ENCODE measurements around the gene DNAJC3. TPM values are rescaled to one million over a fixed set of nuclear protein-coding genes. Genes with fewer than 3 reads are reported as not detected.
A peak's percentile ranks its signal among the peaks of the same experiment; 100 is the strongest.

Gene DNAJC3
- total RNA-seq, 1 experiment from 2014 or later = 21.2 TPM

DNA sequence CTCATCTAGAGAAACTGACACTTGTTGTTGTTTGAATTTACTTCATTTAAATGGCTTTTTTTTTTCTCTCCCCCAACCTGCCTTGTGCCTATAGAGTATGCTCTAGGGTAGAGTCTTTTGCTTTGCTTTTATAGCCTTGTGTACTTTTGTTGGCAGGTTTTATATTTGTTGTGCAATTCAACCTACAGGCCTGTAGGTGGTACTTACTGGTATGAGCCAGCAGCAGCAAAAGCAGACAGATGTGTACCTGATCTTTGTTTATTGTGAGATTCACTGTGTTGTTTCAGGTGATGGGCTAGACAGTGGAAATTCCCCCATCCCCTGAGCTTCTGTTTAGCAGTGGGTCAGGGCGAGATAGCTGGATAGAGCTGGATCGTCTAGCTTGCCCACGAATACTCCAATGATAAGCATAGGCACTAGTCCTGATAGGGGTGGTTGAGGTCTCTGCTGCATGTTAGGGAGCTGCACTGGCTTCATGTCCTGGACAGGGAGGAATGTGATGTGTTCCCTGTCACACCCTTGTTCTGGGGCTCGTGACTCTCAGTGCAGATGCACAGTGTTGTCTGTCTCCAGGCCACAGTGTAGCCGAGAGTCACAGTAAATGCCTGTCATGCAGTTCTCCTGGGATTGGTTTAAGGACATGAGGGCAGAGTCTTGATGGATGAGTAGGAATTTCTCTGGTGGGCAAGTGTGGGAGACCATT, 21.3 kb downstream of the DNAJC3 start:
- no peak overlapping the region for H2BK20ac ChIP-seq (ENCODE audit: low read depth, low read length, poor library complexity, severe bottlenecking)
- H4K5ac ChIP-seq (ENCODE audit: insufficient read length, low read depth, low read length) = no peak overlapping the region
- no peak overlapping the region for H3K4me3 Mint-ChIP-seq
- no peak overlapping the region for H2BK12ac ChIP-seq (ENCODE audit: insufficient read length, low read depth, low read length)
- 0 out of 5 replicates have a peak, but pooled peaks cover 0 to 2% of the 10 kb centered on the region in 2 experiments for H3K9me3 Mint-ChIP-seq
- no peaks in the 10 kb centered on the region for H3K9me3 ChIP-seq (ENCODE audit: control insufficient read depth, low read depth, low read length)
- H3K27ac ChIP-seq (ENCODE audit: insufficient read length, low read depth, low read length) = no peak overlapping the region
- no peaks in the 10 kb centered on the region for H3K23me2 ChIP-seq (ENCODE audit: insufficient read length, low read depth, low read length, poor library complexity, severe bottlenecking)
- no peaks in the 10 kb centered on the region; a peak in 1 of 7 replicates for H3K36me3 Mint-ChIP-seq (ENCODE audit: insufficient read depth in 1 of 3, low read depth in 3 of 3)
- H3K9ac ChIP-seq (ENCODE audit: extremely low read depth, insufficient read length, low read length) = no peak overlapping the region
- no CpG with 5 or more reads among the region's 5 CpGs for WGBS (ENCODE audit: extremely low coverage, insufficient read length, low lambda C conversion rate)
- no peak overlapping the region for H2BK5ac ChIP-seq (ENCODE audit: insufficient read length, low read length)
- peaks cover 2% of the 10 kb centered on the region; the same call in 1 of the 2 replicates for H3K79me2 ChIP-seq (ENCODE audit: insufficient read depth, low read length)
- peaks cover 6 to 23% of the 10 kb centered on the region in 2 experiments for H3K4me1 Mint-ChIP-seq
- no peak for DNase-seq
- H3K14ac ChIP-seq (ENCODE audit: insufficient read depth, low read length) = no peak overlapping the region
- H4K8ac ChIP-seq (replicated peaks; ENCODE audit: insufficient read length, low read depth, low read length) = no peak overlapping the region
- H2BK120ac ChIP-seq (ENCODE audit: low read depth, low read length, poor library complexity, severe bottlenecking) = no peak overlapping the region
- no peak overlapping the region for H3T11ph ChIP-seq (ENCODE audit: low read length)
- no peak overlapping the region for H2AK5ac ChIP-seq (ENCODE audit: insufficient read length, low read length)
- no peaks in the 10 kb centered on the region for H3K27me3 Mint-ChIP-seq (ENCODE audit: low read depth)
- H3K27ac Mint-ChIP-seq = peak overlapping the region in 1 of 3 experiments; percentile 56; a peak in 2 of 7 replicates
- H4K20me1 ChIP-seq (ENCODE audit: control insufficient read depth, insufficient read depth, insufficient read length) = no peaks in the 10 kb centered on the region
- H4K91ac ChIP-seq (ENCODE audit: insufficient read length, low read depth, low read length) = no peak overlapping the region
- no peak overlapping the region for H3K4me2 ChIP-seq (ENCODE audit: insufficient read depth, insufficient read length, low read length)
- H3K23ac ChIP-seq (ENCODE audit: insufficient read length, low read depth, low read length) = no peak overlapping the region
- TF ChIP-seq, protein P1, sequence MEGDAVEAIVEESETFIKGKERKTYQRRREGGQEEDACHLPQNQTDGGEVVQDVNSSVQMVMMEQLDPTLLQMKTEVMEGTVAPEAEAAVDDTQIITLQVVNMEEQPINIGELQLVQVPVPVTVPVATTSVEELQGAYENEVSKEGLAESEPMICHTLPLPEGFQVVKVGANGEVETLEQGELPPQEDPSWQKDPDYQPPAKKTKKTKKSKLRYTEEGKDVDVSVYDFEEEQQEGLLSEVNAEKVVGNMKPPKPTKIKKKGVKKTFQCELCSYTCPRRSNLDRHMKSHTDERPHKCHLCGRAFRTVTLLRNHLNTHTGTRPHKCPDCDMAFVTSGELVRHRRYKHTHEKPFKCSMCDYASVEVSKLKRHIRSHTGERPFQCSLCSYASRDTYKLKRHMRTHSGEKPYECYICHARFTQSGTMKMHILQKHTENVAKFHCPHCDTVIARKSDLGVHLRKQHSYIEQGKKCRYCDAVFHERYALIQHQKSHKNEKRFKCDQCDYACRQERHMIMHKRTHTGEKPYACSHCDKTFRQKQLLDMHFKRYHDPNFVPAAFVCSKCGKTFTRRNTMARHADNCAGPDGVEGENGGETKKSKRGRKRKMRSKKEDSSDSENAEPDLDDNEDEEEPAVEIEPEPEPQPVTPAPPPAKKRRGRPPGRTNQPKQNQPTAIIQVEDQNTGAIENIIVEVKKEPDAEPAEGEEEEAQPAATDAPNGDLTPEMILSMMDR (conservative IDR thresholded peaks at IDR 0.05) = peak; percentile 57; the same call in 2 of the 3 replicates
- no peak overlapping the region for H3K4ac ChIP-seq (ENCODE audit: low read depth, low read length)
- H2AFZ ChIP-seq (ENCODE audit: low read length) = no peak overlapping the region
- no peaks in the 10 kb centered on the region for H3K79me1 ChIP-seq (ENCODE audit: insufficient read depth, low read depth, low read length, poor library complexity, severe bottlenecking)
- no peak overlapping the region for H2BK15ac ChIP-seq (ENCODE audit: low read depth, low read length)
- no peaks in the 10 kb centered on the region for H3K27me3 ChIP-seq (ENCODE audit: insufficient read depth, low read length)
- 0 out of 2 replicates have a peak, but pooled peaks cover 3% of the 10 kb centered on the region for H3K4me1 ChIP-seq (ENCODE audit: insufficient read depth, low read length)
- H3K56ac ChIP-seq (ENCODE audit: insufficient read length, low read depth, low read length) = no peak overlapping the region
- H3K18ac ChIP-seq (ENCODE audit: insufficient read length, low read depth, low read length) = no peak overlapping the region

Data from H9 (cell line).